DND-41 (cell line): Measurements from ENCODE around the gene MMP19.

Source experiments
- EZH2 ChIP-seq: IDR thresholded peaks from 3 replicates; pipeline ENCODE4 v1.6.1; 2012; ENCODE audit warnings: borderline replicate concordance, low read depth, mild to moderate bottlenecking, moderate library complexity, low read length, inconsistent platforms; ENCODE audit not compliant: severe bottlenecking
- TF ChIP-seq, protein P1 (sequence below): IDR thresholded peaks from 2 replicates; pipeline ENCODE4 v1.5.1; 2012; ENCODE audit warnings: borderline replicate concordance, low read length, moderate library complexity, mild to moderate bottlenecking; ENCODE audit not compliant: poor library complexity, severe bottlenecking; ENCODE audit errors: extremely low read depth

DNA sequence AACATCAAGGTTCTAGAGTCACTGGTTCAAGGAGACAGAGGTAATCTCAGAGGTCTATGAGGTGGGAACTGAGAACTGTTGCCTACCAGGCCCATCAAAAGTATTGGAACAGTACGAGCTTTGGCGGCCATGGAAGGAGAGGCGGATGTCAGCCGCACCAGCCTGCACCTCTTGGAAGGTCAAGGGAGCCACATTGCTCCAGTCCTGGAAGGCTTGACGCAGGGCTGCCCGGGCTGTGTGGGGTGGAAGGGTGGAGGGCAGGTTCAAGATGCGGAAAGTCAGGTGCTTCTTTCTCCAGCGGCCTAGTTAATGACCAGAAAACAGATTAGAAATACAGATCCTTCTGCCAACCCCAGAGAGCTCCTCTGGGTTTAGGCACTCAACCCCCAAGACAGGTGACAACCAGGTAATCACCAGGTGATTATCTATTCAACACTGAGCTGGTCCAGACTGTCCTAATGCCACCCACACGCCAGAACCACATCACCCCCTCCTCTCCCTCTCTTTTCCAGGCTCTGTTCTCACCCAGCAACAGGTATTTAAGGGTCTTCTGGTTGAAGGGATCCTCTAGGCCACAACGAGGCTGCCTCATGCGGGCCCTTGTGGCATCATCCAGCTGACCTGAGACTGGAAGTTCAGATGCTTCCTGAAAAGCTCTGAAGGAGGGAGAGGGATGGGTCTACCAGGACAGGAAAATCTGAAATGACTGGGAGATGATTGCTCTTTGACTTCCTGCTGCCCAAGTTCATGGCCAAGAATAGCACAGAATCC is 2.0 kb downstream of the MMP19 start:
- TF ChIP-seq, protein P1, sequence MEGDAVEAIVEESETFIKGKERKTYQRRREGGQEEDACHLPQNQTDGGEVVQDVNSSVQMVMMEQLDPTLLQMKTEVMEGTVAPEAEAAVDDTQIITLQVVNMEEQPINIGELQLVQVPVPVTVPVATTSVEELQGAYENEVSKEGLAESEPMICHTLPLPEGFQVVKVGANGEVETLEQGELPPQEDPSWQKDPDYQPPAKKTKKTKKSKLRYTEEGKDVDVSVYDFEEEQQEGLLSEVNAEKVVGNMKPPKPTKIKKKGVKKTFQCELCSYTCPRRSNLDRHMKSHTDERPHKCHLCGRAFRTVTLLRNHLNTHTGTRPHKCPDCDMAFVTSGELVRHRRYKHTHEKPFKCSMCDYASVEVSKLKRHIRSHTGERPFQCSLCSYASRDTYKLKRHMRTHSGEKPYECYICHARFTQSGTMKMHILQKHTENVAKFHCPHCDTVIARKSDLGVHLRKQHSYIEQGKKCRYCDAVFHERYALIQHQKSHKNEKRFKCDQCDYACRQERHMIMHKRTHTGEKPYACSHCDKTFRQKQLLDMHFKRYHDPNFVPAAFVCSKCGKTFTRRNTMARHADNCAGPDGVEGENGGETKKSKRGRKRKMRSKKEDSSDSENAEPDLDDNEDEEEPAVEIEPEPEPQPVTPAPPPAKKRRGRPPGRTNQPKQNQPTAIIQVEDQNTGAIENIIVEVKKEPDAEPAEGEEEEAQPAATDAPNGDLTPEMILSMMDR, result no peak
- TF ChIP-seq EZH2, result no peak
